ENCODE data around the gene TMEM231. TPM values are rescaled to one million over a fixed set of nuclear protein-coding genes. Genes with fewer than 3 reads are reported as not detected.
"Not testable (repeated sequence)": the region's sequence is repeated elsewhere in the genome, so short reads cannot be mapped to it uniquely, and the experiment has no call there.

Gene TMEM231
- total and polyA plus RNA-seq, 2 donors (not counting 1 experiment from before 2014, with no cell fraction given): 9.6 to 18.8 TPM

- no peaks in the 10 kb centered on the region for H3K4me1 ChIP-seq (ENCODE audit: control insufficient read depth, extremely low read depth, insufficient read depth, low read length)
- H3K4me2 ChIP-seq (ENCODE audit: extremely low read depth, insufficient read depth, low read length): no peak overlapping the region
Observed at GRCh38 chr16:75519175-75519574, 36.9 kb downstream of the TMEM231 start.

GRCh38 chr16:75516189-75516966 lies 39.7 kb downstream of the TMEM231 start:
- not testable (repeated sequence) for DNase-seq (ENCODE audit: low read depth in 2 of 2); H3K79me2 ChIP-seq (ENCODE audit: control insufficient read depth, insufficient read depth, low read length); H4K20me1 ChIP-seq (ENCODE audit: control insufficient read depth, extremely low read depth, insufficient read depth, low read length); H3K36me3 ChIP-seq (ENCODE audit: control insufficient read depth, insufficient read depth, low read length); H3K9me3 ChIP-seq (ENCODE audit: control insufficient read depth, insufficient read depth, low read depth, low read length); H3K4me1 ChIP-seq (ENCODE audit: control insufficient read depth, extremely low read depth, insufficient read depth, low read length); H3K27me3 ChIP-seq (ENCODE audit: control insufficient read depth, insufficient read depth, low read length)
- H2AFZ ChIP-seq (ENCODE audit: low read length): peak overlapping the region; percentile 92
- peak overlapping the region; percentile 88 for H3K27ac ChIP-seq (ENCODE audit: insufficient read depth, low read length)
- peak overlapping the region; percentile 88 for H3K9ac ChIP-seq (ENCODE audit: insufficient read depth, low read length)
- peak overlapping the region; percentile 66 to 92 (median 85) for H3K4me3 ChIP-seq (replicated peaks in 1 of 4; ENCODE audit: control extremely low read depth in 1 of 4, insufficient read depth in 1 of 4, low read depth in 3 of 4, low read length in 4 of 4)
- H3K4me2 ChIP-seq (ENCODE audit: extremely low read depth, insufficient read depth, low read length): peak overlapping the region; percentile 92

More at GRCh38 chr16:75519175-75519574, 36.9 kb downstream of the TMEM231 start:
- no peak overlapping the region for H3K4me3 ChIP-seq (replicated peaks in 1 of 4; ENCODE audit: control extremely low read depth in 1 of 4, insufficient read depth in 1 of 4, low read depth in 3 of 4, low read length in 4 of 4)
- TF ChIP-seq CTCF (conservative IDR thresholded peaks at IDR 0.05 in 1 of 2, IDR thresholded peaks at IDR 0.05 in 1 of 2; ENCODE audit: low read depth in 1 of 2, low read length in 2 of 2): no peak
- TF ChIP-seq EZH2 (IDR thresholded peaks at IDR 0.05; ENCODE audit: low read length, missing control alignments): no peak
- no peaks in the 10 kb centered on the region for H3K79me2 ChIP-seq (ENCODE audit: control insufficient read depth, insufficient read depth, low read length)
- DNase-seq (ENCODE audit: low read depth in 2 of 2): no peak
- no peak overlapping the region for H3K9ac ChIP-seq (ENCODE audit: insufficient read depth, low read length)
- no peak overlapping the region for H2AFZ ChIP-seq (ENCODE audit: low read length)
- H4K20me1 ChIP-seq (ENCODE audit: control insufficient read depth, extremely low read depth, insufficient read depth, low read length): no peaks in the 10 kb centered on the region
- no peaks in the 10 kb centered on the region for H3K27me3 ChIP-seq (ENCODE audit: control insufficient read depth, insufficient read depth, low read length)
- H3K9me3 ChIP-seq (ENCODE audit: control insufficient read depth, insufficient read depth, low read depth, low read length): no peaks in the 10 kb centered on the region
- no peaks in the 10 kb centered on the region for H3K36me3 ChIP-seq (ENCODE audit: control insufficient read depth, insufficient read depth, low read length)
- no peak overlapping the region for H3K27ac ChIP-seq (ENCODE audit: insufficient read depth, low read length)

- H3K79me2 ChIP-seq (ENCODE audit: control insufficient read depth, insufficient read depth, low read length): no peaks in the 10 kb centered on the region
- H3K4me1 ChIP-seq (ENCODE audit: control insufficient read depth, extremely low read depth, insufficient read depth, low read length): no peaks in the 10 kb centered on the region
- H3K4me3 ChIP-seq (replicated peaks in 1 of 4; ENCODE audit: control extremely low read depth in 1 of 4, insufficient read depth in 1 of 4, low read depth in 3 of 4, low read length in 4 of 4): no peak overlapping the region
- no peaks in the 10 kb centered on the region for H3K27me3 ChIP-seq (ENCODE audit: control insufficient read depth, insufficient read depth, low read length)
- H3K9me3 ChIP-seq (ENCODE audit: control insufficient read depth, insufficient read depth, low read depth, low read length): no peaks in the 10 kb centered on the region
- H4K20me1 ChIP-seq (ENCODE audit: control insufficient read depth, extremely low read depth, insufficient read depth, low read length): no peaks in the 10 kb centered on the region
- no peak overlapping the region for H2AFZ ChIP-seq (ENCODE audit: low read length)
- DNase-seq (ENCODE audit: low read depth in 2 of 2): no peak
- H3K36me3 ChIP-seq (ENCODE audit: control insufficient read depth, insufficient read depth, low read length): no peaks in the 10 kb centered on the region
- no peak overlapping the region for H3K9ac ChIP-seq (ENCODE audit: insufficient read depth, low read length)
- TF ChIP-seq CTCF (conservative IDR thresholded peaks at IDR 0.05 in 1 of 2, IDR thresholded peaks at IDR 0.05 in 1 of 2; ENCODE audit: low read depth in 1 of 2, low read length in 2 of 2) (no peak), EZH2 (IDR thresholded peaks at IDR 0.05; ENCODE audit: low read length, missing control alignments) (no peak)
- no peak overlapping the region for H3K27ac ChIP-seq (ENCODE audit: insufficient read depth, low read length)
- H3K4me2 ChIP-seq (ENCODE audit: extremely low read depth, insufficient read depth, low read length): no peak overlapping the region
Observed at GRCh38 chr16:75514296-75514695, 41.8 kb downstream of the TMEM231 start.
